Measurements from ENCODE around the gene HMHB1. TPM values are rescaled to one million over a fixed set of nuclear protein-coding genes. Genes with fewer than 3 reads are reported as not detected.

Gene HMHB1
- total RNA-seq, 1 donor from 2014 or later: not detected

- H3K4me3 Mint-ChIP-seq: no peak overlapping the region
- H3K9me3 Mint-ChIP-seq: no peaks in the 10 kb centered on the region
- peaks cover 2% of the 10 kb centered on the region for H3K27me3 Mint-ChIP-seq
- no peak for TF ChIP-seq CTCF (conservative IDR thresholded peaks at IDR 0.05)
- H3K4me1 Mint-ChIP-seq (ENCODE audit: unreplicated experiment): peaks cover 31% of the 10 kb centered on the region
- no peaks in the 10 kb centered on the region for H3K36me3 Mint-ChIP-seq
- no peak for DNase-seq (ENCODE audit: extremely low spot score, unreplicated experiment)
- no peak overlapping the region for H3K27ac Mint-ChIP-seq
Measured at GRCh38 chr5:143793249-143793648, 18.7 kb upstream of the HMHB1 start.

GRCh38 chr5:143796125-143796524 is 15.8 kb upstream of the HMHB1 start:
- Mint-ChIP-seq H3K4me1 (ENCODE audit: unreplicated experiment) (peaks cover 26% of the 10 kb centered on the region), H3K27me3 (peaks cover 6% of the 10 kb centered on the region), H3K36me3 (no peaks in the 10 kb centered on the region), H3K4me3 (no peak overlapping the region), H3K27ac (no peak overlapping the region), H3K9me3 (no peaks in the 10 kb centered on the region)
- DNase-seq (ENCODE audit: extremely low spot score, unreplicated experiment): no peak
- TF ChIP-seq CTCF (conservative IDR thresholded peaks at IDR 0.05): no peak

- Mint-ChIP-seq H3K4me1 (ENCODE audit: unreplicated experiment) (peaks cover 26% of the 10 kb centered on the region), H3K9me3 (no peaks in the 10 kb centered on the region), H3K4me3 (no peak overlapping the region), H3K27me3 (peaks cover 6% of the 10 kb centered on the region), H3K27ac (no peak overlapping the region), H3K36me3 (no peaks in the 10 kb centered on the region)
- no peak for TF ChIP-seq CTCF (conservative IDR thresholded peaks at IDR 0.05)
- DNase-seq (ENCODE audit: extremely low spot score, unreplicated experiment): no peak
Measured at GRCh38 chr5:143796753-143797152, 15.2 kb upstream of the HMHB1 start.

- Mint-ChIP-seq H3K27ac (no peak overlapping the region), H3K4me3 (no peak overlapping the region), H3K4me1 (ENCODE audit: unreplicated experiment) (peaks cover 3% of the 10 kb centered on the region), H3K36me3 (no peaks in the 10 kb centered on the region), H3K9me3 (no peaks in the 10 kb centered on the region), H3K27me3 (peaks cover 6% of the 10 kb centered on the region)
- TF ChIP-seq CTCF (conservative IDR thresholded peaks at IDR 0.05): no peak
- no peak for DNase-seq (ENCODE audit: extremely low spot score, unreplicated experiment)
Measured at GRCh38 chr5:143800715-143801114, 11.2 kb upstream of the HMHB1 start.

- no peak overlapping the region for H3K27ac Mint-ChIP-seq
Measured at GRCh38 chr5:143801252-143801939, 10.6 kb upstream of the HMHB1 start.

More at GRCh38 chr5:143801252-143801939, 10.6 kb upstream of the HMHB1 start:
- H3K27me3 Mint-ChIP-seq: peaks cover 6% of the 10 kb centered on the region
- no peaks in the 10 kb centered on the region for H3K36me3 Mint-ChIP-seq
- DNase-seq (ENCODE audit: extremely low spot score, unreplicated experiment): no peak
- TF ChIP-seq CTCF (conservative IDR thresholded peaks at IDR 0.05): no peak
- H3K4me1 Mint-ChIP-seq (ENCODE audit: unreplicated experiment): peaks cover 9% of the 10 kb centered on the region
- no peak overlapping the region for H3K4me3 Mint-ChIP-seq
- H3K9me3 Mint-ChIP-seq: no peaks in the 10 kb centered on the region

All from type B pancreatic cell (in vitro differentiated cells).